ENCODE data around the gene CHURC1.

Gene CHURC1

DNA sequence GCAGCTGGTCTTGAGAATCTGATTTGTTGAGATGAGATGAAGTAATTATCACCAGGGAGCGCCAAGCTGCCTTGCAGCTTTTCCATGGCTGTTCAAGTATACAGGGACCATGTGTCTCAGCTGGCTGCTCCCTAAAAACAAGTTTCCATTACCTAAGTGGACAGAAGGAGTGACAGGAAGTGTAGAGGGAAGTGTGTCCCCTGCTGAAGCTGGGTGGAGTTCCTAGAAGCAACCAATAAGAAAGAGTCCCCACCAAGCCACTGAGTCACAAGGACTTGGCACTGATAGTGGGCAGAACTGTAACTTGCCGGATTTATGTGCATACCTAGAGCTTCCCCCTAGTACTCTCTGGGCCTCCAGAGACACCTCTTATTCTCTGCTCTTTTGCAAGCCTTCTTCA is 29.8 kb downstream of the CHURC1 start:
- Histone ChIP-seq H3K27me3 (no peaks in the 10 kb centered on the region), H3K4me2 (peak overlapping the region; percentile 31; the same call in 1 of the 2 replicates), H4K20me1 (peaks cover 65% of the 10 kb centered on the region), H3K4me1 (peaks cover 31% of the 10 kb centered on the region), H3K9ac (no peak overlapping the region), H3K36me3 (peaks cover 98% of the 10 kb centered on the region), H3K9me3 (no peaks in the 10 kb centered on the region), H3K4me3 (no peak overlapping the region), H3K27ac (no peak overlapping the region; the same call in 1 of the 2 replicates)
- TF ChIP-seq Cebpa-rat (IDR thresholded peaks at IDR 0.05) = no peak

GRCh38 chr14:64944861-64945260 is 30.6 kb downstream of the CHURC1 start:
- H3K9ac ChIP-seq = no peak overlapping the region
- H4K20me1 ChIP-seq = peaks cover 56% of the 10 kb centered on the region
- H3K27me3 ChIP-seq = no peaks in the 10 kb centered on the region
- H3K36me3 ChIP-seq = peaks cover 98% of the 10 kb centered on the region
- H3K4me3 ChIP-seq = no peak overlapping the region
- no peak for TF ChIP-seq Cebpa-rat (IDR thresholded peaks at IDR 0.05)
- H3K4me1 ChIP-seq = peaks cover 31% of the 10 kb centered on the region
- no peaks in the 10 kb centered on the region for H3K9me3 ChIP-seq
- no peak overlapping the region for H3K27ac ChIP-seq
- no peak overlapping the region for H3K4me2 ChIP-seq

- Histone ChIP-seq H3K4me1 (peaks cover 31% of the 10 kb centered on the region), H3K9ac (no peak overlapping the region), H3K4me3 (no peak overlapping the region), H3K27me3 (no peaks in the 10 kb centered on the region), H4K20me1 (peaks cover 49% of the 10 kb centered on the region), H3K4me2 (no peak overlapping the region), H3K36me3 (peaks cover 98% of the 10 kb centered on the region), H3K27ac (no peak overlapping the region), H3K9me3 (no peaks in the 10 kb centered on the region)
- no peak for TF ChIP-seq Cebpa-rat (IDR thresholded peaks at IDR 0.05)
Observed at GRCh38 chr14:64945431-64946178, 31.4 kb downstream of the CHURC1 start.

- Histone ChIP-seq H3K36me3 (peaks cover 98% of the 10 kb centered on the region), H3K4me2 (no peak overlapping the region), H3K27ac (no peak overlapping the region), H3K27me3 (no peaks in the 10 kb centered on the region), H3K9ac (no peak overlapping the region), H3K9me3 (no peaks in the 10 kb centered on the region), H4K20me1 (peaks cover 51% of the 10 kb centered on the region), H3K4me1 (peaks cover 32% of the 10 kb centered on the region), H3K4me3 (no peak overlapping the region)
- no peak for TF ChIP-seq Cebpa-rat (IDR thresholded peaks at IDR 0.05)
Observed at GRCh38 chr14:64946310-64947045, 32.2 kb downstream of the CHURC1 start.

GRCh38 chr14:64947710-64948611 is 33.7 kb downstream of the CHURC1 start:
- peaks cover 91% of the 10 kb centered on the region for H3K36me3 ChIP-seq
- no peak overlapping the region for H3K9ac ChIP-seq
- no peak overlapping the region for H3K4me2 ChIP-seq
- H3K4me3 ChIP-seq = no peak overlapping the region
- peaks cover 41% of the 10 kb centered on the region for H3K4me1 ChIP-seq
- H3K27me3 ChIP-seq = no peaks in the 10 kb centered on the region
- no peaks in the 10 kb centered on the region for H3K9me3 ChIP-seq
- TF ChIP-seq Cebpa-rat (IDR thresholded peaks at IDR 0.05) = no peak
- H4K20me1 ChIP-seq = peaks cover 54% of the 10 kb centered on the region
- no peak overlapping the region for H3K27ac ChIP-seq

GRCh38 chr14:64948612-64949210 is 34.5 kb downstream of the CHURC1 start:
- no peaks in the 10 kb centered on the region for H3K9me3 ChIP-seq
- no peak overlapping the region for H3K4me2 ChIP-seq
- peaks cover 54% of the 10 kb centered on the region for H4K20me1 ChIP-seq
- H3K27me3 ChIP-seq = no peaks in the 10 kb centered on the region
- TF ChIP-seq Cebpa-rat (IDR thresholded peaks at IDR 0.05) = no peak
- H3K4me1 ChIP-seq = peaks cover 41% of the 10 kb centered on the region
- H3K36me3 ChIP-seq = peaks cover 89% of the 10 kb centered on the region
- no peak overlapping the region for H3K4me3 ChIP-seq
- no peak overlapping the region for H3K9ac ChIP-seq
- no peak overlapping the region for H3K27ac ChIP-seq

GRCh38 chr14:64950889-64951288 is 36.6 kb downstream of the CHURC1 start:
- no peaks in the 10 kb centered on the region for H3K27me3 ChIP-seq
- H3K9ac ChIP-seq = no peak overlapping the region
- H3K27ac ChIP-seq = no peak overlapping the region
- no peak overlapping the region for H3K4me2 ChIP-seq
- peaks cover 86% of the 10 kb centered on the region for H3K36me3 ChIP-seq
- H3K4me1 ChIP-seq = peaks cover 45% of the 10 kb centered on the region
- H3K4me3 ChIP-seq = no peak overlapping the region
- H4K20me1 ChIP-seq = peaks cover 46% of the 10 kb centered on the region
- no peak for TF ChIP-seq Cebpa-rat (IDR thresholded peaks at IDR 0.05)
- H3K9me3 ChIP-seq = no peaks in the 10 kb centered on the region

GRCh38 chr14:64951291-64951690 is 37.0 kb downstream of the CHURC1 start:
- Histone ChIP-seq H3K4me2 (no peak overlapping the region), H3K9ac (no peak overlapping the region), H3K9me3 (no peaks in the 10 kb centered on the region), H3K4me3 (no peak overlapping the region), H4K20me1 (peaks cover 42% of the 10 kb centered on the region), H3K4me1 (peaks cover 45% of the 10 kb centered on the region), H3K27ac (no peak overlapping the region), H3K36me3 (peaks cover 86% of the 10 kb centered on the region), H3K27me3 (no peaks in the 10 kb centered on the region)
- TF ChIP-seq Cebpa-rat (IDR thresholded peaks at IDR 0.05) = no peak

DNA sequence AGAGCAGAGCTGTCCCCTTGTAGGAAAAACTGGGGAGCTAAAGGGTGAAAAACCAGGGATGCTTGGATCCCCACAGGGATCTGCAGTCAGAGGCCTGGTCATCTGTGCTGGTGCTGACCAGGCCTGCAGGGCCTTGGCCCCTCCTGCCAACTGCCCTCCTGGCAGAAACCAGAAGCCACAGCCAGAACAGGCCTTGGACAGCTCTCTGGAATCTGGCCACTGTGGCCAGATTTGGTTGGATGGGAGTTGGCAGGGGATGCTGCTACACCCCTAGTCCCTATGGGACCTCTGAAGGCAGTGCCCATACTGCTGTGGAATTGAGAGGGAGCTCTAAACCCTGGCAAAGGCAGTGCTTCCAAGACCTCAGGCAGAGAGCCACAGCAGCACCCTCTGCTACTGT is 37.5 kb downstream of the CHURC1 start:
- no peak overlapping the region for H3K4me2 ChIP-seq
- H3K4me1 ChIP-seq = peaks cover 41% of the 10 kb centered on the region
- H3K4me3 ChIP-seq = no peak overlapping the region
- H3K36me3 ChIP-seq = peaks cover 85% of the 10 kb centered on the region
- no peak overlapping the region for H3K9ac ChIP-seq
- H3K27ac ChIP-seq = 0 out of 2 replicates have a peak overlapping the region, but pooled peaks have one; percentile 65
- TF ChIP-seq Cebpa-rat (IDR thresholded peaks at IDR 0.05) = no peak
- no peaks in the 10 kb centered on the region for H3K27me3 ChIP-seq
- no peaks in the 10 kb centered on the region for H3K9me3 ChIP-seq
- peaks cover 40% of the 10 kb centered on the region for H4K20me1 ChIP-seq

All from BLaER1 (cell line).